GM10847 (cell line): ENCODE data around the gene ZC3HAV1.

Experiments
- POLR2A ChIP-seq: IDR thresholded peaks from 2 replicates; pipeline ENCODE4 v1.6.1; 2011; ENCODE audit not compliant: insufficient read length; ENCODE audit errors: extremely low read depth

ZC3HAV1 gene

GRCh38 chr7:139071680-139072079 is 37.8 kb downstream of the ZC3HAV1 start:
- no peak for TF ChIP-seq POLR2A

- no peak for TF ChIP-seq POLR2A
Measured at GRCh38 chr7:139068544-139069399, 40.7 kb downstream of the ZC3HAV1 start.

- TF ChIP-seq POLR2A = no peak
Measured at GRCh38 chr7:139066315-139066714, 43.2 kb downstream of the ZC3HAV1 start.

- no peak for TF ChIP-seq POLR2A
Measured at GRCh38 chr7:139065323-139065722, 44.2 kb downstream of the ZC3HAV1 start.

DNA sequence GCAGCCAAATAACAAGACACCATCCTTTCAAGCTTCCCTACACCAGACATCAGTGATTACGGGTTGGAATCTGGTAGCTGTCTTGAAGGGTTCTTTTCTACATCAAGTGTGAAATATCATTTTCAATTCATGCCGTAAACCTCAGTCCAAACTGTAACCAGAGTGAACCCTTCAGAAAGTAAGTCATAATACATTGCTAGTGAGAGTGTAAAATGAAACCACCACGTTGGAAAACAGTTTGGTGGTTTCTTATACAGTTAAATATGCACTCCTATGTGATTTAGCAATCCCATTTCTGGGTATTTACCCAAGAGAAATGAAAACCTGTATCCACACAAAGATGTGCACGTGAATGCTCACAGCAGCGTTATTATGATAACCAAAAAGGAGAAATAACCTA is 48.1 kb downstream of the ZC3HAV1 start:
- TF ChIP-seq POLR2A = no peak

DNA sequence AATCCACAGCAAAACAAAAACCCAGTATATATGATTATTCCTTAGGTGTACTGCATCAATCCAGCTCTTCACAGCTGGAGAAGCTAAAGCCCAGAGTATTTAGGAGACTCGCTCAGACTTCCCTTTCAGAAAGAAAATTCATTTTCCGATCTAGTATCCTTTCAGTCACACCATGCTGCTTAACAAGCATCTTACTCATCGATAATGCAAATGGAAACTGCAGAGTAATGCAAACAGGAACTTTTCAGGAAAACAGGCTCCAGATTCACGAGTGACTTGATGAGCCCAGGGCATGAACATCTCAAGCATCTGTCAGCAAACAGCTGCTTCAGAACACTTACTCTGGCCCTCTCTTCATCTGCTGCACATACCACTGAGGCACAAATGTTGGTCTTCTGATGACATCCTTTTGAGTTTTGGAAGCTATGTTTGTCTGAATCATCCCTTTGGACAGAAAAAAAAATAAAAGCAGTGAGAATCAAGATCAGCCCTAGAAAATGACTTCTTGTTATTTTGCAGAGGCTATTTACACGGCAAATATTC is 48.8 kb downstream of the ZC3HAV1 start:
- no peak for TF ChIP-seq POLR2A

DNA sequence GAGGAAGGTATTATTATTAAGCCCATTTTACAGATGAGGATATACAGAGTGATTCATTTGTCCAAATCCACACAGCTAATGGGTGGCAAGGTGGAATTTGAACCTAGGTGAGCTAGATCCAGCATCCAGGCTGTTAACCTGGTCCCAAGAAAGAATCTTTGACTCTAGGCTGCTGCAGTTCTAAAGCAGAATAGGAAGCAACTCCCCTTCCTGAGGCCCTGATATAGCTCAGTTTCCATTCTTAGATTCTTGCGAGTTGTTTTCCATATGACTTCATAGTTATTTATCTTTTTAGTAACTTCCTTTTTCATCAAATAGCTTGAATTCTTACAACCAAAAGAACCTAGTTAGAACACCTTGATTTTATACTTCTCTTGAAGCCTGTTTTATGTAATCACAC is 49.6 kb downstream of the ZC3HAV1 start:
- no peak for TF ChIP-seq POLR2A

DNA sequence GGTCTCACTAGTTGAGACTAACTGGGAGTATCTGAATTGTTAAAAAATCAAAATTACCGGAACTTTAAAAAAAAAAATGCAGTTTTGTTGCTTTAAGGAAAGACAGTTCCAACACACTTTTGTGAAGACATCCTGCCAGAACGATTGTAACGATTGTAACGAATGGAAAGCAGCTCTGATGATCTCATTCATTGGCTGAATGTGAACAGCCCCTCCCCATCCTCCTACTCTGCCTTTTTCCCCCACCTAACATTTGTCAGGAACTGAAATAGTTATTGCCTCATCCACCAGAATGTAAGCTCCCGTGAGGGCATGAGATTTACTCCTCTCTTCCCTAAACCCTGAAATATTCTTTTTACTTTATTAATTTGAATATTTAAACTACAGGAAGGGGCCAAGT is 50.6 kb downstream of the ZC3HAV1 start:
- no peak for TF ChIP-seq POLR2A

DNA sequence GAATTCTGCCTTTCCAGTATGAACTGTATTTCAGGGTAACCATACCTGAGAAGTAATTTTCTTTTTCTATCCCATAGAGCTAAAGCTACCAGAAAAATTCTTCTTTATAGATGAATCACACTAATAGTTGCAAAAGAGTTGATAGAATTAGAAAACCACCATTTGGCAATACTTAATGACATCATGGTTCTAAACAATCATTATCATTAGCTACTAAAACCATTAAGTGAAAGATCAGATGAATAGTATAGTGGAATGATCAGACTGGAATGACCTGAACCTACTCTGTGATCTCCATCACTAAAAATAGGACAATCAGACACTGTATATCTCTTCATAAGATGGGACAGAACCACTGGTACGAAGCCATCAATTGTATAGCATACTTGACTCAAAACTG is 53.8 kb downstream of the ZC3HAV1 start:
- no peak for TF ChIP-seq POLR2A

DNA sequence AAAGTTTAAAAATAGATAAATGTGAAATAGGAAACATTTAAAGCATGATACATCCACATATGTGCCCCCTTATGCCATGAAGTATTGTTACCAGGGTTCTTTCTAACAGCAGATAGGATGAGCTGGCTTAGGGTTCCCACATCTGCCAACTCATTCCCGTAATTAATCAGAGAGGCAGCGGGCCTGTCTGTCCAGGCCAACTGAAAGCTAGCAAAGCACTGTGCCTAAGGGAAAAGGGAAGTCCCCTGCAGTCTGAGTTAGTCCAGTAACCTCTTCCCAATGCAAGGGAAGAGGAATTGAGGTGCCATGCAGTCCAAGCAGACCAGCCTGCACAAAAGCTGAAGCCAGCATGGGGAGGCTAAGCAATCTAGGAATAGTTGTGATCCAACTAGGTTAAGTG is 55.4 kb downstream of the ZC3HAV1 start:
- no peak for TF ChIP-seq POLR2A

DNA sequence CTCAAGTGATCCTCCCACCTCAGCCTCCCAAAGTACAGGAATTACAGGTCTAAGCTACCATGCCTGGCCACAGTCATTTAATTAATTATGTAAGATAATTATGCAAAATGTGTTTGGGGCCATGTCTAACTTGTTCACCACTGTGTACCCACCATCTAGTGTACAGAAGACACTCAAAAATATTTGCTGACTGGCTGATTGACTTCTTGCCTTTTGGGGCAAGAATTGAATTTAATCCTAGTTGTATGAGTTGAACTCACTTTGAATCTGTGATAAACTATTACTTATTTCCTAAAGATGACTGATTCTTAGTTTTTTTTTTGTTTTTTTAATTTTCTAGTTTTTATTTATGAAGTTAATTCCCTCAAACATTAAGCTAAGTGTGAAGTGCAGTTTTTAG is 57.9 kb downstream of the ZC3HAV1 start:
- no peak for TF ChIP-seq POLR2A

DNA sequence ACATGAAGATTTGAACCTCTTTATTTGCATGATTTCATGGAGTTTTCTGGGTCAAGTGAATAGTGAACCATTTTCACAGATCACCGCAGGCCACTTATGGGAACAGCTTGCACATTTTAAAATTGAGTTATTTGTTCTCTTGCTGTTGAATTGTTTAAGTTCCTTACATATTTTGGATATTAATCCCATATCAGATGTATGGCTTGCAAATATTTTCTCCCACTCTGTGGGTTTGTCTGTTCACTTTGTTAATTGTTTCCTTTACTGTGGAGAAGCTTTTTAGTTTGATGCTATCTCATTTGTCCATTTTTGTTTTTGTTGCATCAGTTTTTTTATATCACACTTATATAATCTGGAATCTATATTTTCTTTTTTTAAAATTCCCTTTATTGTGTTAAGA is 59.6 kb downstream of the ZC3HAV1 start:
- TF ChIP-seq POLR2A = no peak

- TF ChIP-seq POLR2A = no peak
Measured at GRCh38 chr7:139049111-139049510, 60.4 kb downstream of the ZC3HAV1 start.

DNA sequence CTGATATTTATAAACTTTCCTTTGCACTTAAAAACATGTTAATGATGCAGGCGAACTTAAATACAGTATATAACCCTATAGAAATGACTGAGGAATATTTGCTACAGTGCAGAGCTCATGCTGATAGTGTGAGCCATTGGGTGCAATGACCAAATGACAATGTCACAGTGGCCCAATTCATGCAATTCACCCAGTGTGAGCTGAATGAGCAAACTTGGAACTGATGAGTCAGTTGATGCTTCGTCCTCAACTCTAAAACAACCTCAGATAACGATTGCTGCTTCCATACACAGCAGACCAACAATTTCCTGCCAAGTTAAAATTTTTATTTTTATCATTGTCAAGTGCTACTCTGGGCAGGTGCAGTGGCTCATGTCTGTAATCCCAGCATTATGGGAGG is 61.5 kb downstream of the ZC3HAV1 start:
- TF ChIP-seq POLR2A = no peak

DNA sequence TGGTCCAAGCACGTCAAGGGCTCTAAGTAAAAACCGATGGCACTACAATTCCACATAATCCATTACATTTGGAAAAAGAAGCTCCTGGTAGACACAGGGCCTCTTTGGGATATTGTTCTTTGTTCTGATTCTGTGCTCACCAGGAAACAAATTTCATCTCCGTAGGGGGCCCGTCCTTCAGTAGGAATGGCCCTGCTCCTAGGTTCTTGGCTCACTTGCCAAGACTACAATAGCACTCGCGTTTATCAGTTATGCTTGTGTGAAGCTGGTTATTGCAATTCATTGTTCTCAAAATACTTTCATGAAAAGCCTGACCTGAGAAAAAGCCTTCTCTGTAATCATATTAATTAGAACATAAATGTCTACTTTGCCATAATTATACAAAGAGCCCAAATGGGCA is 63.4 kb downstream of the ZC3HAV1 start:
- TF ChIP-seq POLR2A = no peak

DNA sequence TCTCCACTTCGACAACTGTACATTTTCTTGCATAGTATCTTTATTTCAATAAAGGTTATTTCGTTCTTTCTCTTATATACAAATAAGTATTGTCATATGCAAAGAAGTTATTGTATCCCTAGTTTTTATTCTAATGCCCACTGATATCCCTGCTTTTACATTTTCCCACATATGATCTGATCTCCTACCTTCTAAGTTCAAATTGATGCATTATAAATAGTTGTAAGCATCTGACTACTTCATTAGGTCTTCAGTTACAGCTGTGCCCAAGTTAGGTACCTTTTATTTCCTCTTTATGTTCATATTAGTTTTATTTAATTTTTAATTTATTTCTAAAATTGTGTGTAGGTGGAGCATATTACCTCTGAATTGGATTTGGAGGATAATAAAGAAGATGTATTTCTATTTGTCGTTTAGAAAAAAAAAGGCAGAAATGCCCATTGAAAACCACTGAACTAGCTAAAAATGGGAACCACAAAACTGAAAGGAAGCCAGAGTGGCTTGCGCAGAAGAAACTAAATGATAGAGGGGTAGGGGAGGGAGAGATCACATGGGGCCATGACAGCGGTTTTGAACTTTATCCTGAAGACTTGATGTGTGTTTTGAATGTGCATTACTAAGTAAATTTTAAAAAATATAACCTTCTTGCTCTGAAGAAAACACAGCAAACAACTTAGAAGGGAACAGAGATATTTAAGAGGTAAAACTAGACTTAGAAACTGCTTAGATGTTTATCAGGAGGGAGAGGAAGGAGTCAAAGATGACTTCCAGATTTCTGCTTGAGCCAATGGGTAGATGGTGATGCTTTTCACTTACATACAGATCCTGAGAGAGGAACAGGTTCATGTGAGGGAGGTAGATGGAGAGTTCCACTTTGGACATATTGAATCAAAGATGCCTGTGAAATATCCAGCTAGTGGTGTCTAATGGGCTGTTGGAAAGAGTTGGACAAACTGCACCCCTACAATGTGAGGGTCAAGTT is 64.4 kb downstream of the ZC3HAV1 start:
- TF ChIP-seq POLR2A = no peak
